ENCODE data around the gene PIP5K1B. TPM values are rescaled to one million over a fixed set of nuclear protein-coding genes. Genes with fewer than 3 reads are reported as not detected.

The PIP5K1B gene
- total and polyA plus RNA-seq, 10 of the 15 experiments (the other 5 are each of a cell fraction or from before 2014, with no cell fraction given), result 6.8 to 16.3 (median 10.6) TPM

DNA sequence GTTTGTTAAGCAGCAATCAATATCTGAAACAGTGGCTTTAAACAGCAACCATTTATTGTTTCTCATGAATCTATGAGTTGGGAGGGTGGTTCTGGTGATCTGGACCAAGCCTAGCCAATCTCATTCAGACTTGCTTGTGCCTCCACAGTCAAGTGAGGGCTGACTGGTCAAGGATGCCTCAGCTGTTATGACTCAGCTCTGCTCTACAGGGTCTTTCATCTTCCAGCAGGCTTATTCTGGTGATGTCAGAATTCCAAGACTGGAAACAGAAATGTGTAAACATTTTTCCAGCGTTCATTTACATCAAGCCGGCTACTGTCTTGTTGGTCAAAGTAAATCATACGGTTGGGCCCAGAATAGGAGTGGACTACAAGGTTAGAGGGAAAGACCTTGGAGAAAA is 2.5 kb upstream of the PIP5K1B start (continued):
- TF ChIP-seq, protein P1, sequence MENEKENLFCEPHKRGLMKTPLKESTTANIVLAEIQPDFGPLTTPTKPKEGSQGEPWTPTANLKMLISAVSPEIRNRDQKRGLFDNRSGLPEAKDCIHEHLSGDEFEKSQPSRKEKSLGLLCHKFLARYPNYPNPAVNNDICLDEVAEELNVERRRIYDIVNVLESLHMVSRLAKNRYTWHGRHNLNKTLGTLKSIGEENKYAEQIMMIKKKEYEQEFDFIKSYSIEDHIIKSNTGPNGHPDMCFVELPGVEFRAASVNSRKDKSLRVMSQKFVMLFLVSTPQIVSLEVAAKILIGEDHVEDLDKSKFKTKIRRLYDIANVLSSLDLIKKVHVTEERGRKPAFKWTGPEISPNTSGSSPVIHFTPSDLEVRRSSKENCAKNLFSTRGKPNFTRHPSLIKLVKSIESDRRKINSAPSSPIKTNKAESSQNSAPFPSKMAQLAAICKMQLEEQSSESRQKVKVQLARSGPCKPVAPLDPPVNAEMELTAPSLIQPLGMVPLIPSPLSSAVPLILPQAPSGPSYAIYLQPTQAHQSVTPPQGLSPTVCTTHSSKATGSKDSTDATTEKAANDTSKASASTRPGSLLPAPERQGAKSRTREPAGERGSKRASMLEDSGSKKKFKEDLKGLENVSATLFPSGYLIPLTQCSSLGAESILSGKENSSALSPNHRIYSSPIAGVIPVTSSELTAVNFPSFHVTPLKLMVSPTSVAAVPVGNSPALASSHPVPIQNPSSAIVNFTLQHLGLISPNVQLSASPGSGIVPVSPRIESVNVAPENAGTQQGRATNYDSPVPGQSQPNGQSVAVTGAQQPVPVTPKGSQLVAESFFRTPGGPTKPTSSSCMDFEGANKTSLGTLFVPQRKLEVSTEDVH (IDR thresholded peaks at IDR 0.05; ENCODE audit: low read depth, partially characterized antibody), result no peak
- TF ChIP-seq ZNF274 (IDR thresholded peaks at IDR 0.05; ENCODE audit: insufficient read depth, insufficient read length), result no peak
- TF ChIP-seq, protein P2, sequence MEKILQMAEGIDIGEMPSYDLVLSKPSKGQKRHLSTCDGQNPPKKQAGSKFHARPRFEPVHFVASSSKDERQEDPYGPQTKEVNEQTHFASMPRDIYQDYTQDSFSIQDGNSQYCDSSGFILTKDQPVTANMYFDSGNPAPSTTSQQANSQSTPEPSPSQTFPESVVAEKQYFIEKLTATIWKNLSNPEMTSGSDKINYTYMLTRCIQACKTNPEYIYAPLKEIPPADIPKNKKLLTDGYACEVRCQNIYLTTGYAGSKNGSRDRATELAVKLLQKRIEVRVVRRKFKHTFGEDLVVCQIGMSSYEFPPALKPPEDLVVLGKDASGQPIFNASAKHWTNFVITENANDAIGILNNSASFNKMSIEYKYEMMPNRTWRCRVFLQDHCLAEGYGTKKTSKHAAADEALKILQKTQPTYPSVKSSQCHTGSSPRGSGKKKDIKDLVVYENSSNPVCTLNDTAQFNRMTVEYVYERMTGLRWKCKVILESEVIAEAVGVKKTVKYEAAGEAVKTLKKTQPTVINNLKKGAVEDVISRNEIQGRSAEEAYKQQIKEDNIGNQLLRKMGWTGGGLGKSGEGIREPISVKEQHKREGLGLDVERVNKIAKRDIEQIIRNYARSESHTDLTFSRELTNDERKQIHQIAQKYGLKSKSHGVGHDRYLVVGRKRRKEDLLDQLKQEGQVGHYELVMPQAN (conservative IDR thresholded peaks at IDR 0.05), result no peak
- no peak for TF ChIP-seq LARP7 (IDR thresholded peaks at IDR 0.05)
- no peak for TF ChIP-seq TCF12 (IDR thresholded peaks at IDR 0.05; ENCODE audit: low read depth, low read length)

DNA sequence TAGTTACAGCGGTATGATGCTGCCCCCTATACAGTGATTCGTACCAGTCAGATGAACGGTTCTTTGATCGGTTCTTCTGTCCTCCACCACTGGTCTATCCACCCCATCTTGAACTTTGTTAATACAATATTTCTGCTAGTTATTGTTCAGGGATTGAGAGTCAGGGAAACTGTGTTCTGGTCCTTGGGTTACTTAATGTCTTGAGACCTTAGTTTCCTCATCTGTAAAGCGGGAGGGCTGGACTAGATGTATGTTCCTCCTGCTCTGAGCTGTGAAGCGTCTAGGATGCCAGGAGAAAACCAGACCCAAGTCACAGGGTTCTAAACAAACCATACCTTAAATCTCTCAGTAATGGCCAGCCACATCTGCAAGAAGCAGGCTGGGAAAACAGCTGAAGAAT is 1.4 kb upstream of the PIP5K1B start:
- peaks cover 24% of the 10 kb centered on the region for H3K79me2 ChIP-seq (ENCODE audit: control insufficient read depth, insufficient read depth, low read length)
- peaks cover 3 to 5% of the 10 kb centered on the region in 2 experiments for H3K27me3 ChIP-seq (replicated peaks in 1 of 2; ENCODE audit: control insufficient read depth in 2 of 2, insufficient read depth in 2 of 2, low read length in 1 of 2)
- DNase-seq (ENCODE audit: low read depth, low spot score), result no peak
- no peaks in the 10 kb centered on the region for H3K9me3 ChIP-seq (replicated peaks; ENCODE audit: control insufficient read depth, insufficient read depth, low read length)
- no peak for TF ChIP-seq CREB1 (IDR thresholded peaks at IDR 0.05; ENCODE audit: low read depth)
- TF ChIP-seq NR2F1 (conservative IDR thresholded peaks at IDR 0.05), result no peak
- TF ChIP-seq NFYB (IDR thresholded peaks at IDR 0.05; ENCODE audit: insufficient read depth, low read depth, low read length), result no peak
- TF ChIP-seq, protein P3, sequence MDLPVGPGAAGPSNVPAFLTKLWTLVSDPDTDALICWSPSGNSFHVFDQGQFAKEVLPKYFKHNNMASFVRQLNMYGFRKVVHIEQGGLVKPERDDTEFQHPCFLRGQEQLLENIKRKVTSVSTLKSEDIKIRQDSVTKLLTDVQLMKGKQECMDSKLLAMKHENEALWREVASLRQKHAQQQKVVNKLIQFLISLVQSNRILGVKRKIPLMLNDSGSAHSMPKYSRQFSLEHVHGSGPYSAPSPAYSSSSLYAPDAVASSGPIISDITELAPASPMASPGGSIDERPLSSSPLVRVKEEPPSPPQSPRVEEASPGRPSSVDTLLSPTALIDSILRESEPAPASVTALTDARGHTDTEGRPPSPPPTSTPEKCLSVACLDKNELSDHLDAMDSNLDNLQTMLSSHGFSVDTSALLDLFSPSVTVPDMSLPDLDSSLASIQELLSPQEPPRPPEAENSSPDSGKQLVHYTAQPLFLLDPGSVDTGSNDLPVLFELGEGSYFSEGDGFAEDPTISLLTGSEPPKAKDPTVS (IDR thresholded peaks at IDR 0.05; ENCODE audit: low read depth, low read length), result no peak
- TF ChIP-seq POLR2AphosphoS5 (IDR thresholded peaks at IDR 0.05; ENCODE audit: low read length), result no peak
- no peak for TF ChIP-seq FOS (IDR thresholded peaks at IDR 0.05; ENCODE audit: borderline replicate concordance, extremely low read depth, insufficient read length)
- ChIA-PET RAD21 (ENCODE audit: unreplicated experiment) (interaction anchor here (2.1 kb wide), 1 partner anchor 18 kb away, joined by 7 read pairs; no protein-coding TSS in a partner anchor), CTCF (interaction anchor here (1.3 to 2.5 kb wide), 4 partner anchors 18 to 296 kb away, joined by 3 to 7 read pairs (median 6); no protein-coding TSS in a partner anchor), SMC1A (ENCODE audit: uncharacterized antibody, unreplicated experiment) (interaction anchor here (0.9 to 1.8 kb wide), 6 partner anchors 17 to 246 kb away, joined by 3 to 6 read pairs (median 3); no protein-coding TSS in a partner anchor), POLR2A (no interaction called here)
- no peak overlapping the region for H3K27ac ChIP-seq (ENCODE audit: control insufficient read depth, insufficient read depth)
- peaks cover 17% of the 10 kb centered on the region for H3K4me1 ChIP-seq (ENCODE audit: control insufficient read depth, insufficient read depth, low read length)
- no peak overlapping the region for H2AFZ ChIP-seq (ENCODE audit: control insufficient read depth, low read depth, low read length)
- H3K4me2 ChIP-seq (ENCODE audit: control insufficient read depth, insufficient read depth), result no peak overlapping the region
- no peak overlapping the region for H3K9ac ChIP-seq (ENCODE audit: control insufficient read depth, insufficient read depth, low read length)
- H3K4me3 ChIP-seq, result no peak overlapping the region
- no peaks in the 10 kb centered on the region for H4K20me1 ChIP-seq (ENCODE audit: control insufficient read depth, insufficient read depth)
- ATAC-seq, result no peak
- no peak for FAIRE-seq
- intact Hi-C loops (cut with micrococcal nuclease; ENCODE audit: unreplicated experiment) (loop anchor here (2.0 kb wide), 1 partner anchor 75 kb away; no protein-coding TSS in a partner anchor), in situ Hi-C loops (cut with MboI) (loop anchor here (10.0 kb wide), 1 partner anchor 291 kb away; no protein-coding TSS in a partner anchor)
- 69% methylated on average over 6 of the region's 6 CpGs for WGBS (ENCODE audit: insufficient coverage, insufficient replicate concordance, low lambda C conversion rate, missing lambda C conversion rate)
- H3K36me3 ChIP-seq (ENCODE audit: control insufficient read depth in 2 of 2, insufficient read depth in 2 of 2, low read length in 1 of 2), result no peaks in the 10 kb centered on the region
- no TSS peak for BruUV-seq (replicated peaks)
